Sigmoid colon (tissue), 3 donors: ENCODE results near the gene ACOX3.

Source experiments
- POLR2A ChIP-seq, 2 donors: fragments of 450-650 bp; IDR thresholded peaks; one replicate each; pipeline ENCODE4 v1.6.1; 2016; ENCODE audit warnings: antibody characterized with exemption in 2 of 2, mild to moderate bottlenecking in 2 of 2, moderate library complexity in 2 of 2
- TF ChIP-seq, protein P1 (sequence below), 4 experiments: fragments of 450-650 bp in 3 of 4; fragments of 200-600 bp in 1 of 4; IDR thresholded peaks; one replicate each; pipeline ENCODE4 v1.5.1; 2016 to 2019; ENCODE audit warnings: antibody characterized with exemption in 4 of 4, mild to moderate bottlenecking in 3 of 4, moderate library complexity in 2 of 4

DNA sequence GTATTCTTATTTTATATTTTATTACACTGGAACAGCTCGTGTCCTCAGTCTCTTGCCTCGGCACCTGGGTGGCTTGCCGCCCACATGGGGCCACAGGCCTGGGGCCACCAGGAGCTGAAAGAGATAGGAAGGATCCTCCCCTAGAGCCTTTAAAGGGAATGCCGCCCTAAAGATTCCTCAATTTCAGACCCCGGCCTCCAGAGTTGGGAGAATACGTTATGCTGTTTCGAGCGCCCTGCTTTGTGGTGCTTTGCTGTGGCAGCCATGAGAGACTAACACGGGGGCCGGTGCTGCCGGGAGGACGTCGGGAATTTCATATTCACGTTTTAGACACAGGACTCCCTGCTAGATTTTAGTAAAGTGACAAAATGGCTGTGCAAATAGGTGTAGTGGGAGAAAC, 33.2 kb downstream of the ACOX3 start:
- no peak for TF ChIP-seq POLR2A (IDR thresholded peaks at IDR 0.05)
- TF ChIP-seq, protein P1, sequence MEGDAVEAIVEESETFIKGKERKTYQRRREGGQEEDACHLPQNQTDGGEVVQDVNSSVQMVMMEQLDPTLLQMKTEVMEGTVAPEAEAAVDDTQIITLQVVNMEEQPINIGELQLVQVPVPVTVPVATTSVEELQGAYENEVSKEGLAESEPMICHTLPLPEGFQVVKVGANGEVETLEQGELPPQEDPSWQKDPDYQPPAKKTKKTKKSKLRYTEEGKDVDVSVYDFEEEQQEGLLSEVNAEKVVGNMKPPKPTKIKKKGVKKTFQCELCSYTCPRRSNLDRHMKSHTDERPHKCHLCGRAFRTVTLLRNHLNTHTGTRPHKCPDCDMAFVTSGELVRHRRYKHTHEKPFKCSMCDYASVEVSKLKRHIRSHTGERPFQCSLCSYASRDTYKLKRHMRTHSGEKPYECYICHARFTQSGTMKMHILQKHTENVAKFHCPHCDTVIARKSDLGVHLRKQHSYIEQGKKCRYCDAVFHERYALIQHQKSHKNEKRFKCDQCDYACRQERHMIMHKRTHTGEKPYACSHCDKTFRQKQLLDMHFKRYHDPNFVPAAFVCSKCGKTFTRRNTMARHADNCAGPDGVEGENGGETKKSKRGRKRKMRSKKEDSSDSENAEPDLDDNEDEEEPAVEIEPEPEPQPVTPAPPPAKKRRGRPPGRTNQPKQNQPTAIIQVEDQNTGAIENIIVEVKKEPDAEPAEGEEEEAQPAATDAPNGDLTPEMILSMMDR (IDR thresholded peaks at IDR 0.05) = no peak
